ENCODE results near the gene AAMP.

The AAMP gene

GRCh38 chr2:218269900-218270720 is at the start of gene AAMP, which contains the start of gene PNKD (continued):
- TF ChIP-seq ZNF530 (tag by site-specific recombination; IDR thresholded peaks at IDR 0.05; ENCODE audit: low read depth) (no peak), ZNF148 (tag by site-specific recombination; IDR thresholded peaks at IDR 0.05; ENCODE audit: borderline replicate concordance) (no peak), ZNF544 (tag by site-specific recombination; IDR thresholded peaks at IDR 0.05) (no peak), ZNF112 (tag by site-specific recombination; IDR thresholded peaks at IDR 0.05) (no peak), ZNF600 (tag by site-specific recombination; IDR thresholded peaks at IDR 0.05) (no peak; the same call in 1 of the 2 replicates), GLI4 (tag by site-specific recombination; IDR thresholded peaks at IDR 0.05) (peak; percentile 82; the same call in 1 of the 2 replicates), ZBTB17 (tag by site-specific recombination; IDR thresholded peaks at IDR 0.05) (peak; percentile 91), ZNF76 (tag by site-specific recombination; IDR thresholded peaks at IDR 0.05; ENCODE audit: borderline replicate concordance, low read depth) (peak; percentile 98), ZNF398 (tag by site-specific recombination; IDR thresholded peaks at IDR 0.05) (peak; percentile 42; the same call in 1 of the 2 replicates), ZBTB49 (tag by site-specific recombination; IDR thresholded peaks at IDR 0.05; ENCODE audit: low read depth) (no peak), SALL2 (tag by site-specific recombination; IDR thresholded peaks at IDR 0.05; ENCODE audit: borderline replicate concordance) (no peak), ZNF449 (tag by site-specific recombination; IDR thresholded peaks at IDR 0.05) (no peak), ZNF24 (tag by site-specific recombination; IDR thresholded peaks at IDR 0.05) (peak; percentile 54; the same call in 1 of the 2 replicates), FEZF1 (tag by site-specific recombination; IDR thresholded peaks at IDR 0.05) (no peak), ZNF302 (tag by site-specific recombination; IDR thresholded peaks at IDR 0.05; ENCODE audit: low read depth) (no peak), KLF16 (tag by site-specific recombination; IDR thresholded peaks at IDR 0.05) (peak; percentile 90), ZNF416 (tag by site-specific recombination; IDR thresholded peaks at IDR 0.05) (no peak), ZNF623 (tag by site-specific recombination; IDR thresholded peaks at IDR 0.05) (0 out of 2 replicates have a peak, but pooled peaks have one; percentile 22), ZNF639 (tag by site-specific recombination; IDR thresholded peaks at IDR 0.05) (no peak), SP2 (tag by site-specific recombination; IDR thresholded peaks at IDR 0.05) (peak; percentile 97), ZSCAN16 (tag by site-specific recombination; IDR thresholded peaks at IDR 0.05) (no peak), ZNF791 (tag by site-specific recombination; IDR thresholded peaks at IDR 0.05) (no peak), ZNF626 (tag by site-specific recombination; IDR thresholded peaks at IDR 0.05) (no peak), ZSCAN23 (tag by site-specific recombination; IDR thresholded peaks at IDR 0.05) (no peak), ZSCAN4 (tag by site-specific recombination; IDR thresholded peaks at IDR 0.05) (no peak), ZNF16 (tag by site-specific recombination; IDR thresholded peaks at IDR 0.05; ENCODE audit: low read depth) (no peak), ZBTB26 (tag by site-specific recombination; optimal IDR thresholded peaks at IDR 0.05) (peak; percentile 79)

Data from HEK293 (cell line).